Liver (tissue), 9 donors: Measurements from ENCODE around the gene VPS4B. TPM values are rescaled to one million over a fixed set of nuclear protein-coding genes. Genes with fewer than 3 reads are reported as not detected.

Experiments used
- DNase-seq: peaks from one replicate; pipeline ENCODE4 v3.0.0-alpha.2; 2017; ENCODE audit warnings: low spot score
- H3K27ac ChIP-seq, 2 donors: one replicate each; pipeline ENCODE4 v1.7.0; 2013; ENCODE audit warnings: inconsistent platforms in 2 of 2, low read length in 2 of 2, control low read depth in 1 of 2, low read depth in 1 of 2, mild to moderate bottlenecking in 1 of 2
- H3K27me3 ChIP-seq, 4 donors: one replicate each; pipeline versions ENCODE4 v1.6.1 to v1.7.0; 2013; ENCODE audit warnings: low read length in 3 of 4, inconsistent platforms in 1 of 4, mild to moderate bottlenecking in 1 of 4, moderate library complexity in 1 of 4; ENCODE audit not compliant: control insufficient read depth in 4 of 4, insufficient read depth in 4 of 4
- H3K36me3 ChIP-seq, 4 donors: one replicate each; pipeline versions ENCODE4 v1.6.1 to v1.7.0; 2013; ENCODE audit warnings: low read length in 3 of 4, mild to moderate bottlenecking in 3 of 4, low read depth in 1 of 4, moderate library complexity in 1 of 4; ENCODE audit not compliant: control insufficient read depth in 4 of 4, insufficient read depth in 3 of 4
- H3K4me1 ChIP-seq, 4 donors: one replicate each; pipeline versions ENCODE4 v1.6.1 to v1.7.0; 2013; ENCODE audit warnings: low read length in 3 of 4, mild to moderate bottlenecking in 3 of 4, moderate library complexity in 1 of 4; ENCODE audit not compliant: control insufficient read depth in 4 of 4, insufficient read depth in 4 of 4
- H3K4me3 ChIP-seq, 3 donors: one replicate each; pipeline versions ENCODE4 v1.6.1 to v1.7.0; 2013; ENCODE audit warnings: low read length in 3 of 3, control low read depth in 1 of 3, low read depth in 1 of 3, mild to moderate bottlenecking in 1 of 3
- H3K9ac ChIP-seq, 2 donors: one replicate each; pipeline ENCODE4 v1.7.0; 2013; ENCODE audit warnings: low read length in 2 of 2, mild to moderate bottlenecking in 2 of 2, moderate library complexity in 2 of 2, control low read depth in 1 of 2, low read depth in 1 of 2
- H3K9me3 ChIP-seq, 4 donors: one replicate each; pipeline versions ENCODE4 v1.6.1 to v1.7.0; 2013; ENCODE audit warnings: low read length in 3 of 4; ENCODE audit not compliant: control insufficient read depth in 4 of 4
- FOXA1 ChIP-seq: IDR thresholded peaks from 2 replicates; pipeline ENCODE4 v1.6.1; 2016; ENCODE audit warnings: antibody characterized with exemption
- FOXA2 ChIP-seq: IDR thresholded peaks from 2 replicates; pipeline ENCODE4 v1.6.1; 2016; ENCODE audit warnings: antibody characterized with exemption
- GABPA ChIP-seq, 2 donors: IDR thresholded peaks in 1 of 2; conservative IDR thresholded peaks in 1 of 2; 2 replicates each; pipeline ENCODE4 v1.6.1; 2016; ENCODE audit warnings: antibody characterized with exemption in 2 of 2, mild to moderate bottlenecking in 1 of 2, moderate library complexity in 1 of 2
- HNF4A ChIP-seq, 2 donors: conservative IDR thresholded peaks; 2 replicates each; pipeline ENCODE4 v1.6.1; 2016; ENCODE audit warnings: antibody characterized with exemption in 2 of 2, mild to moderate bottlenecking in 2 of 2
- HNF4G ChIP-seq: IDR thresholded peaks from 2 replicates; pipeline ENCODE4 v1.6.1; 2016; ENCODE audit warnings: antibody characterized with exemption
- JUND ChIP-seq, 2 donors: IDR thresholded peaks; 2 replicates each; pipeline ENCODE4 v1.6.1; 2016; ENCODE audit warnings: antibody characterized with exemption in 2 of 2
- NR2F2 ChIP-seq: IDR thresholded peaks from 2 replicates; pipeline ENCODE4 v1.6.1; 2016; ENCODE audit warnings: antibody characterized with exemption
- RAD21 ChIP-seq, 2 donors: IDR thresholded peaks; 2 replicates each; pipeline ENCODE4 v1.6.1; 2016; ENCODE audit warnings: antibody characterized with exemption in 2 of 2, mild to moderate bottlenecking in 2 of 2
- REST ChIP-seq: IDR thresholded peaks from 2 replicates; pipeline ENCODE4 v1.6.1; 2016; ENCODE audit warnings: antibody characterized with exemption, mild to moderate bottlenecking
- RXRA ChIP-seq, 2 donors: IDR thresholded peaks; 2 replicates each; pipeline ENCODE4 v1.6.1; 2017 to 2018; ENCODE audit warnings: antibody characterized with exemption in 2 of 2, mild to moderate bottlenecking in 1 of 2
- TAF1 ChIP-seq: conservative IDR thresholded peaks from 2 replicates; pipeline ENCODE4 v1.6.1; 2016; ENCODE audit warnings: antibody characterized with exemption, mild to moderate bottlenecking
- ZBTB33 ChIP-seq: IDR thresholded peaks from 2 replicates; pipeline ENCODE4 v1.6.1; 2016; ENCODE audit warnings: antibody characterized with exemption
- WGBS: extraction: QIAGEN DNeasy Blood & Tissue Kit; methylation state at CpG from one replicate; pipeline ENCODE4 v1.1.7; 2013; 5-methylcytosine and 5-hydroxymethylcytosine counted together
- polyA plus RNA-seq, 2 donors: library from polyadenylated mRNA; stranded (reverse) in 1 of 2; unstranded in 1 of 2; fragments of 200-250 nt in 1 of 2; fragments of >200 nt in 1 of 2; fragmentation: Nextera tagmentation in 1 of 2; extraction: Ambion mirVana in 1 of 2; gene quantifications; one replicate each; pipeline versions ENCODE4 v1.2.1 to v1.2.3, GENCODE V29; 2013 to 2015
- total RNA-seq, 2 donors: library from RNA; depleted of rRNA; stranded (reverse); fragments of >200 nt; gene quantifications; one replicate each; pipeline ENCODE4 v1.2.3, GENCODE V29; 2014
- TF ChIP-seq, protein P1 (sequence below): fragments of 150-350 bp; IDR thresholded peaks from 2 replicates; pipeline ENCODE4 v1.5.1; 2017; ENCODE audit warnings: improper control_type of control experiment, low read depth, low read length; ENCODE audit not compliant: missing input control
- TF ChIP-seq, protein P2 (sequence below): IDR thresholded peaks from 2 replicates; pipeline ENCODE4 v1.6.1; 2016; ENCODE audit warnings: antibody characterized with exemption
- TF ChIP-seq, protein P3 (sequence below): IDR thresholded peaks from 2 replicates; pipeline ENCODE4 v1.6.1; 2016; ENCODE audit warnings: antibody characterized with exemption
- donor health status: healthy.
- donor health status: healthy.
- donor health status: healthy.
- donor health status: healthy.
- donor health status: healthy.

VPS4B gene
- total and polyA plus RNA-seq, 4 donors: 12.2 to 20.6 (median 18.2) TPM

DNA sequence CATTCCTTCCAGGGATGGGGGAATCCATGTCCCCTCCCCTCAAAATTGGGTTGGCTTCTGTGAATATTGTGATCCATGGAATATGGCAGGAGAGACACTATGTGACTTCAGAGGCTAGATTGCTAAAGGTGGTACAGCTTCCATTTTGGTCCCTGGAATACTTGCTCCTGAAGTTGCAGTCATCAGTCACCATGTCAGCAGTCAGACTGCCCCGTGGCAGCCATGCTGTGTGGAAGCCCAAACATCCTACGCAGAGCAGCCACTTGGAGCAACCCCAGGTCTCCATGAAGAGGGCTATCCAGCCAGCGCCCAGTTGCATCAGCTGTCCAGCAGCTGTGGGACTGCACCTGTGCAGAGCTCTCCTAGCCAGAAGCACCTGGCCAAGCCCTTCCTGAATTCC is 39.4 kb downstream of the VPS4B start:
- TF ChIP-seq NR2F2: no peak
- TF ChIP-seq FOXA1: no peak
- TF ChIP-seq, protein P1, sequence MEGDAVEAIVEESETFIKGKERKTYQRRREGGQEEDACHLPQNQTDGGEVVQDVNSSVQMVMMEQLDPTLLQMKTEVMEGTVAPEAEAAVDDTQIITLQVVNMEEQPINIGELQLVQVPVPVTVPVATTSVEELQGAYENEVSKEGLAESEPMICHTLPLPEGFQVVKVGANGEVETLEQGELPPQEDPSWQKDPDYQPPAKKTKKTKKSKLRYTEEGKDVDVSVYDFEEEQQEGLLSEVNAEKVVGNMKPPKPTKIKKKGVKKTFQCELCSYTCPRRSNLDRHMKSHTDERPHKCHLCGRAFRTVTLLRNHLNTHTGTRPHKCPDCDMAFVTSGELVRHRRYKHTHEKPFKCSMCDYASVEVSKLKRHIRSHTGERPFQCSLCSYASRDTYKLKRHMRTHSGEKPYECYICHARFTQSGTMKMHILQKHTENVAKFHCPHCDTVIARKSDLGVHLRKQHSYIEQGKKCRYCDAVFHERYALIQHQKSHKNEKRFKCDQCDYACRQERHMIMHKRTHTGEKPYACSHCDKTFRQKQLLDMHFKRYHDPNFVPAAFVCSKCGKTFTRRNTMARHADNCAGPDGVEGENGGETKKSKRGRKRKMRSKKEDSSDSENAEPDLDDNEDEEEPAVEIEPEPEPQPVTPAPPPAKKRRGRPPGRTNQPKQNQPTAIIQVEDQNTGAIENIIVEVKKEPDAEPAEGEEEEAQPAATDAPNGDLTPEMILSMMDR: no peak
- no peak for TF ChIP-seq FOXA2
- TF ChIP-seq JUND (IDR thresholded peaks at IDR 0.05): no peak
- TF ChIP-seq HNF4A (conservative IDR thresholded peaks at IDR 0.05): no peak
- no peak overlapping the region for H3K4me3 ChIP-seq
- WGBS: 81% methylated on average over 3 of the region's 3 CpGs
- peaks cover 0 to 13% (median 12%) of the 10 kb centered on the region in 4 donors for H3K4me1 ChIP-seq
- H3K36me3 ChIP-seq: no peaks in the 10 kb centered on the region
- no peaks in the 10 kb centered on the region for H3K27me3 ChIP-seq
- peaks cover 0 to 2% (median 0%) of the 10 kb centered on the region in 4 donors for H3K9me3 ChIP-seq
- no peak overlapping the region for H3K9ac ChIP-seq
- DNase-seq: no peak
- no peak overlapping the region for H3K27ac ChIP-seq

GRCh38 chr18:63379639-63379962 is 42.7 kb downstream of the VPS4B start:
- 85% methylated on average over 2 of the region's 2 CpGs for WGBS
- H3K4me1 ChIP-seq: peaks cover 0 to 8% (median 7%) of the 10 kb centered on the region in 4 donors
- no peak overlapping the region for H3K27ac ChIP-seq
- no peaks in the 10 kb centered on the region for H3K27me3 ChIP-seq
- H3K9ac ChIP-seq: no peak overlapping the region
- peaks cover 0 to 2% (median 0%) of the 10 kb centered on the region in 4 donors for H3K36me3 ChIP-seq
- no peak overlapping the region for H3K4me3 ChIP-seq
- H3K9me3 ChIP-seq: peaks cover 0 to 3% (median under 1%) of the 10 kb centered on the region in 4 donors
- DNase-seq: no peak
- TF ChIP-seq HNF4G (no peak), RXRA (IDR thresholded peaks at IDR 0.05) (no peak), FOXA1 (no peak), RAD21 (IDR thresholded peaks at IDR 0.05) (no peak), NR2F2 (no peak), FOXA2 (no peak), REST (no peak), GABPA (IDR thresholded peaks at IDR 0.05 in 1 of 2, conservative IDR thresholded peaks at IDR 0.05 in 1 of 2) (no peak), HNF4A (conservative IDR thresholded peaks at IDR 0.05) (no peak), TAF1 (no peak), ZBTB33 (no peak)
- TF ChIP-seq, protein P1: no peak
- TF ChIP-seq, protein P2, sequence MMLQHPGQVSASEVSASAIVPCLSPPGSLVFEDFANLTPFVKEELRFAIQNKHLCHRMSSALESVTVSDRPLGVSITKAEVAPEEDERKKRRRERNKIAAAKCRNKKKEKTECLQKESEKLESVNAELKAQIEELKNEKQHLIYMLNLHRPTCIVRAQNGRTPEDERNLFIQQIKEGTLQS: no peak
- TF ChIP-seq, protein P3, sequence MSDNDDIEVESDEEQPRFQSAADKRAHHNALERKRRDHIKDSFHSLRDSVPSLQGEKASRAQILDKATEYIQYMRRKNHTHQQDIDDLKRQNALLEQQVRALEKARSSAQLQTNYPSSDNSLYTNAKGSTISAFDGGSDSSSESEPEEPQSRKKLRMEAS: no peak
